Vagina (tissue), 2 donors: ENCODE measurements around the gene MMP2.

ENCODE experiments used
- POLR2A ChIP-seq, 2 donors: fragments of 450-650 bp; IDR thresholded peaks; one replicate each; pipeline ENCODE4 v1.6.1; 2017; ENCODE audit warnings: antibody characterized with exemption in 2 of 2, mild to moderate bottlenecking in 2 of 2, moderate library complexity in 2 of 2
- TF ChIP-seq, protein P1 (sequence below), 3 experiments: fragments of 450-650 bp in 2 of 3; fragments of 200-600 bp in 1 of 3; sonication (generic) in 1 of 3; IDR thresholded peaks; one replicate each; pipeline ENCODE4 v1.5.1; 2017 to 2019; ENCODE audit warnings: antibody characterized with exemption in 3 of 3, mild to moderate bottlenecking in 2 of 3, moderate library complexity in 2 of 3

GRCh38 chr16:55488306-55488705, 9.3 kb downstream of the MMP2 start:
- TF ChIP-seq, protein P1, sequence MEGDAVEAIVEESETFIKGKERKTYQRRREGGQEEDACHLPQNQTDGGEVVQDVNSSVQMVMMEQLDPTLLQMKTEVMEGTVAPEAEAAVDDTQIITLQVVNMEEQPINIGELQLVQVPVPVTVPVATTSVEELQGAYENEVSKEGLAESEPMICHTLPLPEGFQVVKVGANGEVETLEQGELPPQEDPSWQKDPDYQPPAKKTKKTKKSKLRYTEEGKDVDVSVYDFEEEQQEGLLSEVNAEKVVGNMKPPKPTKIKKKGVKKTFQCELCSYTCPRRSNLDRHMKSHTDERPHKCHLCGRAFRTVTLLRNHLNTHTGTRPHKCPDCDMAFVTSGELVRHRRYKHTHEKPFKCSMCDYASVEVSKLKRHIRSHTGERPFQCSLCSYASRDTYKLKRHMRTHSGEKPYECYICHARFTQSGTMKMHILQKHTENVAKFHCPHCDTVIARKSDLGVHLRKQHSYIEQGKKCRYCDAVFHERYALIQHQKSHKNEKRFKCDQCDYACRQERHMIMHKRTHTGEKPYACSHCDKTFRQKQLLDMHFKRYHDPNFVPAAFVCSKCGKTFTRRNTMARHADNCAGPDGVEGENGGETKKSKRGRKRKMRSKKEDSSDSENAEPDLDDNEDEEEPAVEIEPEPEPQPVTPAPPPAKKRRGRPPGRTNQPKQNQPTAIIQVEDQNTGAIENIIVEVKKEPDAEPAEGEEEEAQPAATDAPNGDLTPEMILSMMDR (IDR thresholded peaks at IDR 0.05): no peak
- no peak for TF ChIP-seq POLR2A (IDR thresholded peaks at IDR 0.05)
